Stimulated activated CD8-positive, alpha-beta memory T cell treated with anti-CD3 and anti-CD28 coated beads, Interleukin-7, amount 100 ng/mL, for 24 hours (primary cell): ENCODE data around the gene AGXT2.

ENCODE experiments used
- DNase-seq: peaks from one replicate; pipeline ENCODE4 v3.0.0-alpha.2; 2020; ENCODE audit warnings: low read depth

Gene AGXT2

DNA sequence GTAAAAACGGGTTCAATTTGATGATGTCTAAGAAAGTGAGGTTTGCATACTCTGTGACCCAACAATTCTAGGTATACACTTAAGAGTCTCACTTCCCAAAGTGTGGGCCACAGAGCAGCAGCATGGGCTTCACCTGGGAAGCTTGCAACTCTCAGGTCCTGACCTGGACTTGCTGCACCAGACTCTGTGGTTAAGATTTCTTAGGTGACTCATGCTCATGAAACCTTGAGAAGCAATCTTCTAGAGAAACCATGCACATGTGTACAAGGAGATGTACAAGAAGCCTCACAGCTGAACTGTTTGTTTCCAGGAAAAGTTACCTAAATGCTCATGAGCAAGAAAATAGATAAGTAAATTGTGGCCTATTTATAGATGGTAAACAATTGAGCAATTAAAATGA lies 88.4 kb downstream of the AGXT2 start:
- no peak for DNase-seq

GRCh38 chr5:34957857-34958690 lies 89.7 kb downstream of the AGXT2 start:
- DNase-seq, result no peak

DNA sequence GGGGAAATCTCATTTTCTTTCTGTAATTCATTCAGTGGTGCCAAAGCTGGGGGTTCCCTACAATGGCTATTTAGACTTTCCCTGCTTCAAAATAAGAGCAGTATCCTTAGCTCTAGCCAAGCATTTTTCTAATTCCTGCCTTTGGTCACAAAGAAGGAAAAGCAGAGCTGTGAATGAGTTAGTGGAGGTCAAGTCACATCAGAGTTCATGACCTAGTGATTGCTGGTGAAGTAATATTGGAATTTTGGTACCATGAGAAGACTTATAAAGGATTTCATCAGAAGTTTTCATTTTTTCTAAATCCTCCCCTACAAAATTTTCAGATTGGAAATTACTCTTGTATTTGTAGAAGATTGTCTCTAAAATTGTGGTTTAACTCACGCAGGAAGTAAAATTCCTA lies 90.4 kb downstream of the AGXT2 start:
- no peak for DNase-seq
